SK-MEL-5 (cell line): ENCODE results near the gene STAT5B. TPM values are rescaled to one million over a fixed set of nuclear protein-coding genes. Genes with fewer than 3 reads are reported as not detected.
A peak's percentile ranks its signal among the peaks of the same experiment; 100 is the strongest.

Source experiments
- DNase-seq: peaks from one replicate; pipeline ENCODE4 v3.0.0-alpha.2; 2016; ENCODE audit warnings: low read depth, low spot score
- in situ Hi-C: cut with HindIII; loops from 2 replicates; pipeline ENCODE4 v1.10.0; 2016; ENCODE audit warnings: low sequenced_read_pairs, high pct_unique_total_duplicates, low pct_unique_long_range_greater_than_20kb
- total RNA-seq: library from RNA; depleted of rRNA; stranded (reverse); fragments of >200 nt; shearing (Covaris generic); gene quantifications from 2 replicates; pipeline ENCODE4 v1.2.3, GENCODE V29; 2014

STAT5B gene
- total RNA-seq, 1 experiment from 2014 or later, result 33.4 TPM

DNA sequence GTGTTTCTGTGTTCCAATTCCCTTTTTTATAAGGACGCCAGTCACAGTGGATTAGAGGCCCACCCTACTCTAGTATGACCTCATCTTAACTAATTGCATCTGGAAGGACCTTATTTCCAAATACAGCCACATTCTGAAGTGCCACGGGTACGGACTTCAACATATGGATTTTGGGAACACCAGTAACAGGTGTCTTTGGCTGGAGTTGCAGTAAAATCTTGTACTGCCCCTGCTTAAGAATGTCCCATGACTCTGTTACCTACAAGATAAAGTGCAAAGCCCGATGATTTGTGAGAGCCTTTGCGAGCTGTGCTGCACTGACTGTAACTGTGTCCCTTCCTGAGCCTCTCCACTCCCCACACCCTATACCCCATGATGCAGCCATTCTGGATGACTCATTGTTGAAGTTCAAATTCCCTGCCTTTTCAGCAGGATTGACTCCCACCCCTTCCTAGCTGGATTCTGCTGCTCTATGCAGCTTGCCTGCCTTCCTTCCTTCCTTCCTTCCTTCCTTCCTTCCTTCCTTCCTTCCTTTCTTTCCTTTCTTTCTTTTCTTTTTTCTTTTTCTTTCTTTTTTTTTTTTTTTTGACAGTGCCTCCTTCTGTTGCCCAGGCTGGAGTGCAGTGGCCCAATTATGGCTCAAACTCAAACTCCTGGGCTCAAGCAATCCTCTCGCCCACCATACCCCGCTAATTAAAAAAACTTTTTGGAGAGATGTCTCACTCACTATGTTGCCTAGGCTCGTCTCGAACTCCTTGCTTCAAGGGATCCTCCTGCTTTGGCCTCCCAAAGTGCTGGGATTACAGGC, 93.1 kb downstream of the STAT5B start:
- in situ Hi-C loops, result no loop called here
- peak; percentile 50 for DNase-seq

GRCh38 chr17:42181851-42182207, 94.4 kb downstream of the STAT5B start:
- DNase-seq, result no peak
- in situ Hi-C loops, result no loop called here

DNA sequence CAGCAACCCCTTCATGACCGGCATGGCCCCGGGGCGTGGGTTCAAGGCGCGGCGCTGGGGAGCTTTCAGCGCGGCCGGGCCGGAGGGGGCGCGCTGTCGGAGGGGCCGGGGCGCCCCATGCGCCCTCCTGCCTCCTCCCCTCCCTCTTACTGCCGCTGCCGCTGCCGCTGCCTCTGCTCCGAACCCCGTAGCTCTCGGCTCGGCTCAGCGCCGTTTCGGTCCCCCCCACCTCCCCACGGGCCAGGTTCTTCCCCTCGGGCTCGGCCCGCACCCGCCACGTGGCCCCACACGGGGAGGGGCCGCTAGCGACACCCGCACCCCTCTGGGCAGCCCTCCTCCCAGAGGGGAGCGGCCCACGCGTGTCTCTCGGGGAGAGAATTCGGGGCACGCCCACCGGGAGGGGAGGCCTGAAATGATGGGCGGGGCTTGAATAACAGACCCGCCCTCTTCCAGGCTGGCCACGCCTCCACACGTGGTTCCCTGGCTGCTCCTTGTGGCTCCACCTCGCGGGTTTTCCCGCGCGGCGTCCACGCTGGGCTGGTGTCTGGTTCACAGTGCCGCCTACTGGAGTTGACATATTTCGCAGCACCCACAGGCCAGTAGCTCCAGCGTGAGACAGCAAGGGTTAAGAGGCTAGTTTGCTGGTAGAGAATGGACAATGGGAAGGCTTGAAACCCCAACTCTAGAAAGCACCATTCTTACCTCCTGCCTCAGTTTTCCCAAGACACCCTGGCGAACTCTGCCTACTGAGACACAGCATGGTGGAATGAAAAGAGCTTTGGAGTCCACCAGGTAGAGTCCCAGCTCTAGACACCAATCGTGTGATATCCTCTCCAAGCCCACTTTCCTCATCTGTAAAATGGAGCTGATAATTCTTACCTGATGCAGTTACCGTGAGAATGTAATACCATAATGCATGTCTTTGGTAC, 95.0 kb downstream of the STAT5B start, which contains the start of gene KCNH4:
Gene KCNH4 (minus strand): TSS at position 221 of the 929 bp plus-strand sequence. CDS start 197 bp downstream, at position 24.
- peak; percentile 92 for DNase-seq
- in situ Hi-C loops, result no loop called here

DNA sequence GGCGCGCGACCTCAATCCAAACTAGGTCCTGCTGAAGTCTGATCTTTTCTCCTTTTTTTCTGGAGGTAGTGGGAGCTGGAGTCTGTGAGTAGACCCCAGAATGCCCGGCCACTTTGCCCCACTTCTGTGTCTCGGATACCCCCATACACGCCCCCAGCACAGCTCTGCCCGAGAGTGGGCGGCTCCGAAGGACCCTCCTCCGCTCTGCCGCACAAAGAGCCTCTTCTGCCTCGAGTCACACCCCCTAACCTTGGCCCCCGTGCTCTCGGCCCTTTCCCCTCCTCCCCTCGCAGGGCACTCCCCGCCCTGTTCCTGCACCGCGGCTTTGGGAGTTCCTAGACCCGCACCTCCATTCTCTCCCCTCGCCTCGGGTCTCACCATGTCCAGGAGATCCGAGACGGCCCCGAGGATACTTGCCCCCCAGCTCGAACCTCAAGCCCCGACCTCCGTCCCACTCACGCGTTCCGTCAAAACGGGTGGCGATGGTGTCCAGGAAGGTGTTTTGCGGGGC, 95.7 kb downstream of the STAT5B start:
- DNase-seq, result no peak
- in situ Hi-C loops, result no loop called here

GRCh38 chr17:42179911-42180410, 96.2 kb downstream of the STAT5B start:
- DNase-seq, result peak; percentile 17
- in situ Hi-C loops, result no loop called here

GRCh38 chr17:42179335-42179734, 96.9 kb downstream of the STAT5B start:
- in situ Hi-C loops, result no loop called here
- DNase-seq, result no peak

DNA sequence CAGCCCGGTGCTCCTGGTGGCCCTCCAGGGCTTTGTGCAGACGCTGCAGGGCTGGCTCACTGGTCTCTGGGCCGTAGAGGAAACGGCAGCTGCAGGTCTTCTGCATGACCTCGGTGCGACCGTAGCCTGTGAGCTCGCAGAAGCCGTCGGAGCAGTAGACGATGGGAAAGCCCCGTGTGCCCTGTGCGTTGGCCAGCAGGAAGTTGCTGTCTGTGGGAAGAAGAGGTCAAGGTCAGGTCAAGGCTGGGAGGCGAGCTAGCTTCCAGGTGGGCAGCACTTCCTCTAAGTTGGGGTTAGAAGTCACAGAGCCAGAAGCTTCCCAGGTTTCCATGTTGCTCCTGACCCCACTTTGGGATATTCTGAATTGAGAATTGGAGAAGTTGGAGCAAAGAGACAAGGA, 97.4 kb downstream of the STAT5B start:
- no peak for DNase-seq
- in situ Hi-C loops, result no loop called here

- in situ Hi-C loops, result no loop called here
Observed at GRCh38 chr17:42177684-42178083, 98.5 kb downstream of the STAT5B start.

DNA sequence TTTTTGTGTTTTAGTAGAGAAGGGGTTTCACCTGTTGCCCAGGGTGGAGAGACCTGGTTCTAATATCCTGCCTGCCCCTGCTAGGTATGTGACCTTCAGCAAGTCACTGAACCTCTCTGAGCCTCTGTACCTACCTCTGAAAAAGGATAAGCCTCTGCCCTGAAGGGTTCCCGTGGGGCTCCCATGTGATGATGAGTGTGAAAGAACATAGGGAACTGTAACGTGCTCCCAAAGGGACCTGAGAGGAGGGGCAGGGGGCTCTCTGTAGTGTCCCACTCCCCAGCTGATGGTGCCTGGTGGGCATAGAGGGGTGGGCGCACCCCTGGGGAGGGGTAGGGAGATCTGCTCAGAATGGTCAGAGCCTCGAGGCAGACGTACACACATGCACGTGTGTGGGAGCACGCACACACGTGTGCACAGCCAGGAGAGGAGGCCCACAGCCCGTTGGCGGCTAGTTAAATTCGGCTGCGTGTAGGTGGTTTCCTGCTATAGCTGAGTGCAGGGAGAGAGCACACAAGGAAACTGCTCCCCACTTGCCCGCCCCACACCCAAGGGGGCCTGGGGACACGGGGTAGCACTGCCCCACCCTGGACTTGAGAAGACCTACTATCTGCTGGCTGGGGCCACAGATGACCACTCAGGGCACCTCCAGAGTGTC, 101.9 kb downstream of the STAT5B start:
- DNase-seq, result no peak
- in situ Hi-C loops, result no loop called here

More at GRCh38 chr17:42177684-42178083, 98.5 kb downstream of the STAT5B start:
- no peak for DNase-seq

DNA sequence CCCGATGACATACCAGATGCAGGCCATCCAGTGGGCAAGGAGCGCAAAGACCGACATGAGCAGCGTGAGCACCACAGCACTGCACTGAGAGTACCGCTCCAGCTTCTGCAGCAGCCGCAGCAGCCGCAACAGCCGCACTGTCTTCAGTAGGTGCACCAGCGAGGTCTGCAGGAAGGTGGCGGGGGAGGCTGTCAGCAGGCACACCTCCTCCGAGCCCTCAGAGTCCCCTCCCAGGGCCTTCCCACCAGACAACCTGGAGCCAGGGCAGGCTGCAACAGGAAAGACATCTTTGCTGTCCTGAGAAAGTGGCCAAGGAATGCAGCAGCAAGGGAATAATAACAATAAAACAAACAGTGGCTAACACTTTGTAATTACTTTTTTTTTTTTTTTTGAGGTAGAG, 104.4 kb downstream of the STAT5B start:
- no peak for DNase-seq

GRCh38 chr17:42169351-42169750, 106.8 kb downstream of the STAT5B start:
- DNase-seq, result no peak
- in situ Hi-C loops, result no loop called here

More for the DNA sequence above, 104.4 kb downstream of the STAT5B start:
- in situ Hi-C loops, result no loop called here

GRCh38 chr17:42167807-42168206, 108.4 kb downstream of the STAT5B start:
- in situ Hi-C loops, result no loop called here
- DNase-seq, result no peak

DNA sequence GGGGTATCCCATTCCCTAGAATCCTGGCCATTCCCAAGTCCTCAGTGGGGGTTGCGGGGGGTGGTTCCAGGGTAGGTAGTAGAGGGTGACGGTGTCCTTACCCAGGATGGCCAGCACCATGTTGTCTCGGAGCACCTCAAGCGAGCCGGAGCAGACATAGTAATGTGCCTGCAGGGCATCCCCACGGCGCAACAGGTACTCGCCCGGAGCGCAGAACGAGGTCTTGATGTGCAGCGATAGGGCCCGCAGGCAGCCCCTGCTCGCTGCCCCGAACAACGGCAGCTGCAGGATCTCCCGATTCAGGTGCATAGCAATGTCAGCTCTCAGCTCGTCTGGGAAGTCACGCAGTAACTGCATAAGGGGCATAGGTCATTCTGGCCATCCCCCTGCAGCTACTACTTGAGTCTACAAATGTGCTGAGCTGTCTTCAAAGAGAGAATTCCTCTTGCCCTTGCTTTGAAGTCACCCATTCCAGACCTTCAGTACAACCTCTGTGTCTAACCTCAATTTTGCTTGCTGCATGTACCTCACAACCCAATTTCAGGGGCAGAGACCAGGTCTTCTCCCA, 109.9 kb downstream of the STAT5B start:
- no peak for DNase-seq
- in situ Hi-C loops, result no loop called here

- no peak for DNase-seq
- in situ Hi-C loops, result no loop called here
Observed at GRCh38 chr17:42165751-42166150, 110.4 kb downstream of the STAT5B start.

DNA sequence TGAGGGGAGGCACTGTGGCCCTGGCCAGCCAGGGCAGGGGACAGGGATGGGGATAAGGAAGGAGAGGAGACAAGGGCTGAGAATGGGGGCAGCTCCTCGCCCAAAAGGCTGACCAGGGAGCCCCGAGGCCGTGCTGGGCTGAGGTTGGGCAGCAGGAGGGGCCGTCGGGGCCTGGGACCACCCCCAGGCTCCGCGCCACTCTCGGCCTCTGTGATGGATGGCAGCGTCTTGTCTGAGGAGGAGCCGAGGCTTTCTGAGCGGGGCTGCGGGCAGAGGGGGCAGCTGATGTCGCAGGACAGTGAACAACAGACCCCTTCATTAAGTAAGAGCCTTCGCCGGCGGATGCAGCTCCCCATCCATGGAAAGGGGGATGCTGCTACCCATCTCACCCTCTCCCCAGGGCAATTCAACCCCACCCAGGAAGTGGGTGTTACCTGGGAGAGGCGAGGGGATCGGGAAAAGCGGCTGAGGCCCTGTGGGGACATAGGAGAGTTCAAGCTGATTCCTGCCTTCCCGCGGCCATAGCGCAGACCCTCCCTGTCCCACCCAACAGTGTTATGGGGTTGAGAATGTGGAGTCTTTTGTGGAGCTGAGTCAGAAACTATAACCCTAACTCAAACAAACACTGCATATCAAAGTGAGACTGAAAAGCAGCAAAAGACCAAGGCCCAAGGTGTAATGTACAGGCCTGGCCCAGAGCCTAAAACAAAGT, 112.3 kb downstream of the STAT5B start:
- in situ Hi-C loops, result no loop called here

GRCh38 chr17:42163113-42163512, 113.1 kb downstream of the STAT5B start:
- DNase-seq, result peak; percentile 72
- in situ Hi-C loops, result no loop called here

More for the DNA sequence above, 112.3 kb downstream of the STAT5B start:
- DNase-seq, result no peak

DNA sequence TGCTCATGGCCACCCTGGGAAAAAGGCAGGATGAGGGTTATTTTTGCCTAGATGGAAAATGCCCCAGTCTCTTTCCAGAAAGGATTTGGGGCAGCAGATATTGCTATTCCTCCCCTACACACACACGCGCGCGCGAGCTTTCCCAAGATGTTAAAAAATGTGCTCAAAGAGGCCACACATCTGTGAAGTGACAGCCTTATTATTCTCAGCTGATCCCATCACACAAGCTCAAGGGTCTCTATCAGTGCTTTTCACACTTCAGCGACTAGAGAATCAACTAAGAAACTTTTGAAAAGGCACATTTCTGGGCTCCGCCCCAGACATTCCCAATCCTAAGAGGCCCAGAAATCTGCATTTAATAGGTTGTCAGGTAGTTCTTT, 115.7 kb downstream of the STAT5B start:
- no peak for DNase-seq
- in situ Hi-C loops, result no loop called here
